IMR-90 (cell line): ENCODE measurements around the gene PDZD7. TPM values are rescaled to one million over a fixed set of nuclear protein-coding genes. Genes with fewer than 3 reads are reported as not detected.

ENCODE experiments used
- ATAC-seq: fragments of 200-7000 bp; cut with Tn5 transposase; 2 replicates; pipeline ENCODE4 v1.9.1; 2020; ENCODE audit warnings: low read depth, mild to moderate bottlenecking, moderate library complexity
- BruUV-seq: library from RNA; stranded (reverse); fragments of 400-500 nt; replicated peaks from 2 replicates; lab custom pipeline; 2021; lab: Mats Ljungman, UMichigan
- CTCF ChIA-PET: fragments of 300-600 bp; formaldehyde crosslinking; extraction: SDS; loops from one replicate; lab custom pipeline; 2021; ENCODE audit warnings: antibody characterized with exemption; lab: Yijun Ruan, JAX
- POLR2A ChIA-PET: fragments of 300-600 bp; sonication (Branson Sonifier 250); formaldehyde crosslinking; loops from one replicate; lab custom pipeline; 2022; ENCODE audit warnings: antibody characterized with exemption; ENCODE audit not compliant: unreplicated experiment; lab: Charles Lee
- DNase-seq: peaks from one replicate; pipeline ENCODE4 v3.0.0; 2013
- H2AFZ ChIP-seq: replicated peaks from 2 replicates; pipeline ENCODE3; 2013; ENCODE audit warnings: low read length, mild to moderate bottlenecking; ENCODE audit not compliant: poor library complexity
- H2AK5ac ChIP-seq: 2 replicates; pipeline ENCODE4 v1.6.1; 2013; ENCODE audit warnings: low read depth, low read length, inconsistent platforms
- H2AK9ac ChIP-seq: replicated peaks from 2 replicates; pipeline ENCODE3; 2013; ENCODE audit warnings: mild to moderate bottlenecking, low read depth, low read length, moderate library complexity; ENCODE audit not compliant: poor library complexity
- H2BK120ac ChIP-seq: 2 replicates; pipeline ENCODE4 v1.6.1; 2013; ENCODE audit warnings: low read depth, low read length, inconsistent platforms
- H2BK15ac ChIP-seq: 3 replicates; pipeline ENCODE4 v1.6.1; 2013; ENCODE audit warnings: low read depth, low read length, inconsistent platforms
- H2BK20ac ChIP-seq: 2 replicates; pipeline ENCODE4 v1.6.1; 2013; ENCODE audit warnings: low read depth, mild to moderate bottlenecking, inconsistent platforms, low read length, moderate library complexity
- H2BK5ac ChIP-seq: 2 replicates; pipeline ENCODE4 v1.6.1; 2013; ENCODE audit warnings: mild to moderate bottlenecking, low read depth, low read length, inconsistent platforms; ENCODE audit not compliant: poor library complexity, severe bottlenecking
- H3K14ac ChIP-seq: replicated peaks from 2 replicates; pipeline ENCODE4 v1.6.1; 2013; ENCODE audit warnings: low read depth, low read length, inconsistent platforms
- H3K18ac ChIP-seq: 2 replicates; pipeline ENCODE4 v1.6.1; 2013; ENCODE audit warnings: low read depth, low read length, control low read depth
- H3K23ac ChIP-seq: 2 replicates; pipeline ENCODE4 v1.6.1; 2013; ENCODE audit warnings: low read depth, low read length, inconsistent platforms
- H3K27ac ChIP-seq: 2 replicates; pipeline ENCODE4 v1.5.1; 2013; ENCODE audit warnings: mild to moderate bottlenecking, control low read depth, low read length; ENCODE audit not compliant: insufficient read depth
- H3K27me3 ChIP-seq: 2 replicates; pipeline ENCODE4 v1.6.1; 2013; ENCODE audit warnings: low read length; ENCODE audit not compliant: control insufficient read depth, insufficient read depth
- H3K36me3 ChIP-seq: 2 replicates; pipeline ENCODE4 v1.6.1; 2013; ENCODE audit warnings: low read length, mixed read lengths; ENCODE audit not compliant: control insufficient read depth, insufficient read depth
- H3K4ac ChIP-seq: 2 replicates; pipeline ENCODE4 v1.6.1; 2013; ENCODE audit warnings: low read depth, low read length, inconsistent platforms
- H3K4me1 ChIP-seq: 2 replicates; pipeline ENCODE4 v1.6.1; 2013; ENCODE audit warnings: low read length, mixed read lengths; ENCODE audit not compliant: control insufficient read depth, insufficient read depth
- H3K4me2 ChIP-seq: 2 replicates; pipeline ENCODE4 v1.6.1; 2013; ENCODE audit warnings: low read depth, mild to moderate bottlenecking, control low read depth, low read length, moderate library complexity
- H3K4me3 ChIP-seq: 2 replicates; pipeline ENCODE4 v1.5.1; 2013; ENCODE audit warnings: low read depth, mild to moderate bottlenecking, control low read depth, low read length, moderate library complexity; ENCODE audit not compliant: insufficient read depth
- H3K56ac ChIP-seq: 2 replicates; pipeline ENCODE4 v1.6.1; 2013; ENCODE audit warnings: low read length, inconsistent platforms; ENCODE audit not compliant: insufficient read depth; ENCODE audit errors: extremely low read depth
- H3K79me1 ChIP-seq, 2 experiments: 2 replicates each; pipeline ENCODE4 v1.6.1; 2013; ENCODE audit warnings: low read length in 2 of 2, inconsistent platforms in 1 of 2, low read depth in 1 of 2
- H3K9ac ChIP-seq: 2 replicates; pipeline ENCODE4 v1.6.1; 2013; ENCODE audit warnings: low read depth, low read length, control low read depth
- H3K9me1 ChIP-seq: 2 replicates; pipeline ENCODE4 v1.6.1; 2013; ENCODE audit warnings: low read length, inconsistent platforms; ENCODE audit not compliant: insufficient read depth
- H3K9me3 ChIP-seq: 2 replicates; pipeline ENCODE4 v1.6.1; 2013; ENCODE audit warnings: low read length; ENCODE audit not compliant: control insufficient read depth, insufficient read depth
- H4K20me1 ChIP-seq: 2 replicates; pipeline ENCODE4 v1.6.1; 2013; ENCODE audit warnings: low read length, inconsistent platforms; ENCODE audit not compliant: insufficient read depth
- H4K5ac ChIP-seq: 2 replicates; pipeline ENCODE4 v1.6.1; 2013; ENCODE audit warnings: mild to moderate bottlenecking, low read depth, low read length, control low read depth
- H4K8ac ChIP-seq, 2 experiments: 2 replicates each; pipeline ENCODE4 v1.6.1; 2013; ENCODE audit warnings: low read depth in 2 of 2, low read length in 2 of 2, control low read depth in 1 of 2, inconsistent platforms in 1 of 2
- H4K91ac ChIP-seq: 2 replicates; pipeline ENCODE4 v1.6.1; 2013; ENCODE audit warnings: low read depth, low read length, inconsistent platforms; ENCODE audit not compliant: insufficient read depth
- CHD1 ChIP-seq: IDR thresholded peaks from 2 replicates; pipeline ENCODE4 v1.6.1; 2012; ENCODE audit warnings: low read depth, low read length, improper control_type of control experiment
- NFE2L2 ChIP-seq: fragments of 150-350 bp; IDR thresholded peaks from 2 replicates; pipeline ENCODE4 v1.6.1; 2016; ENCODE audit warnings: low read depth, mild to moderate bottlenecking, low read length
- WGBS, 2 experiments: methylation state at CpG; one replicate each; pipeline versions ENCODE4 v1.1.5 to v1.1.7; 2013; ENCODE audit warnings: missing lambda C conversion rate in 2 of 2; ENCODE audit not compliant: insufficient read length in 1 of 2; ENCODE audit errors: extremely low coverage in 2 of 2; 5-methylcytosine and 5-hydroxymethylcytosine counted together
- dilution Hi-C: fragments of 300-500 bp; cut with HindIII; formaldehyde crosslinking; loops from one replicate; pipeline ENCODE4 v1.14.3; 2018; ENCODE audit warnings: low sequenced_read_pairs; ENCODE audit not compliant: unreplicated experiment
- in situ Hi-C: fragments of 300-500 bp; cut with MboI; formaldehyde crosslinking; loops from 3 replicates; pipeline ENCODE4 v1.14.3; 2019; ENCODE audit warnings: low sequenced_read_pairs, inconsistent platforms, mixed read lengths
- intact Hi-C: fragments of 100-400 bp; cut with micrococcal nuclease; formaldehyde crosslinking; loops from 2 replicates; pipeline ENCODE4 v1.10.0; 2022
- polyA plus RNA-seq, 3 experiments: library from polyadenylated mRNA; depleted of rRNA; stranded (reverse); fragments of >200 nt; gene quantifications; 2 replicates each; pipeline ENCODE4 v1.2.3, GENCODE V29; 2012; ENCODE audit warnings: low replicate concordance in 1 of 3
- total RNA-seq: library from RNA; depleted of rRNA; stranded (reverse); fragments of >200 nt; gene quantifications from 2 replicates; pipeline ENCODE4 v1.2.3, GENCODE V29; 2012

PDZD7 gene
- total and polyA plus RNA-seq, 2 of the 4 experiments (the other 2 are of a cell fraction) = 0.90 to 1.5 TPM

DNA sequence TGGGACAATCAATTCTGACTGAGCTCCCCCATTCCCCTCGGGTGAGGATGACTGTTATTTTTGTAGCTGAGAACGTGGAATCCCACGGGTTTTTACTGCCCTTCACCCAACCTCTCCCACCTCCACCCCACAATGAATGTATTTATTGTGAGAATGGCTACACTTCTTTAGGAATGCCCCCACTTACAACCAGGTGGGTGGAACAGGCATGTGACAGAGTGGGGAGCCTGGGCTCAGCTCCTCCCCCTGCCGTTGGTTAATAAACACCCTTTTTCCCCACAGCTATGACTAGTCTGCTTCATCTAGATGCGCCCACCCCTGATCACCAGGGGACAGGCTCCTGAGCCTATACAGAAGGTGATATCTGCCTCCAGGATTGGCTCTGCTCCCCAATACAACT lies 45.6 kb downstream of the PDZD7 start:
- no peak overlapping the region for H4K91ac ChIP-seq
- no peak overlapping the region for H3K14ac ChIP-seq
- peaks cover 12% of the 10 kb centered on the region for H3K9me1 ChIP-seq
- H3K9ac ChIP-seq = no peak overlapping the region
- H2BK5ac ChIP-seq = no peak overlapping the region
- H2BK20ac ChIP-seq = no peak overlapping the region
- H4K8ac ChIP-seq = no peak overlapping the region
- no peak overlapping the region for H2AFZ ChIP-seq
- no peak overlapping the region for H2BK15ac ChIP-seq
- ChIA-PET POLR2A (no interaction called here), CTCF (no interaction called here)
- H3K79me1 ChIP-seq = peaks cover 49 to 59% of the 10 kb centered on the region in 2 experiments
- H2AK5ac ChIP-seq = no peak overlapping the region
- no peak overlapping the region for H2BK120ac ChIP-seq
- WGBS, 2 experiments = no CpG with 5 or more reads among the region's 5 CpGs
- no peak overlapping the region for H3K23ac ChIP-seq
- no peak overlapping the region for H4K5ac ChIP-seq
- ATAC-seq (no peak), DNase-seq (no peak)
- no peaks in the 10 kb centered on the region for H3K27me3 ChIP-seq
- in situ Hi-C loops (no loop called here), intact Hi-C loops (no loop called here), dilution Hi-C loops (no loop called here)
- H4K20me1 ChIP-seq = 0 out of 2 replicates have a peak, but pooled peaks cover 3% of the 10 kb centered on the region
- TF ChIP-seq CHD1 (no peak), NFE2L2 (no peak)
- no peak overlapping the region for H3K27ac ChIP-seq
- H3K9me3 ChIP-seq = no peaks in the 10 kb centered on the region
- H2AK9ac ChIP-seq = no peak overlapping the region
- BruUV-seq = no TSS peak
- no peak overlapping the region for H3K4me2 ChIP-seq
- H3K4me1 ChIP-seq = peaks cover 8% of the 10 kb centered on the region; the same call in 1 of the 2 replicates
- H3K36me3 ChIP-seq = peaks cover 28% of the 10 kb centered on the region
- no peak overlapping the region for H3K56ac ChIP-seq
- no peak overlapping the region for H3K18ac ChIP-seq
- H3K4me3 ChIP-seq = no peak overlapping the region
- no peak overlapping the region for H3K4ac ChIP-seq
